Measurements from ENCODE around the gene PTPRD.

The PTPRD gene

DNA sequence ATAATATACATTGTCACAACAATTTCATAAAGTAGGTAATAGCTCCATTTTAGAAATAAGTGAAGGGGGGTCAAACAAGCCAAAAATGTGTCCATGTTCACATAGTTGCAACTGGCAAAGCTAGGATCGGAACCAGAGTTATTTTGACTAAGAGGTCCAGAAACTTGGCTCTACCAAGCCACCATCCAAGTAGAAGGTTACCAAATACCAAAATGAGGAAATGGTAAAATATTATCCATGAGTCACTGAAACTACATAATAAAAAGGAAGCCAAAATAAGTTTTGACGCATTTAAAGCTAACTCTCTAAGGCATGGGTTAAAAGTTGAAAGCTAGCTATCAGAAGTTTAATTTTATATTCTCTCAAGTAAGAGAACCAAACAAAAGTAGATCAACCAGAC is 1926.3 kb downstream of the PTPRD start:
- DNase-seq (ENCODE audit: insufficient read length, low spot score) (no peak), FAIRE-seq (no peak)
- TF ChIP-seq, protein P1, sequence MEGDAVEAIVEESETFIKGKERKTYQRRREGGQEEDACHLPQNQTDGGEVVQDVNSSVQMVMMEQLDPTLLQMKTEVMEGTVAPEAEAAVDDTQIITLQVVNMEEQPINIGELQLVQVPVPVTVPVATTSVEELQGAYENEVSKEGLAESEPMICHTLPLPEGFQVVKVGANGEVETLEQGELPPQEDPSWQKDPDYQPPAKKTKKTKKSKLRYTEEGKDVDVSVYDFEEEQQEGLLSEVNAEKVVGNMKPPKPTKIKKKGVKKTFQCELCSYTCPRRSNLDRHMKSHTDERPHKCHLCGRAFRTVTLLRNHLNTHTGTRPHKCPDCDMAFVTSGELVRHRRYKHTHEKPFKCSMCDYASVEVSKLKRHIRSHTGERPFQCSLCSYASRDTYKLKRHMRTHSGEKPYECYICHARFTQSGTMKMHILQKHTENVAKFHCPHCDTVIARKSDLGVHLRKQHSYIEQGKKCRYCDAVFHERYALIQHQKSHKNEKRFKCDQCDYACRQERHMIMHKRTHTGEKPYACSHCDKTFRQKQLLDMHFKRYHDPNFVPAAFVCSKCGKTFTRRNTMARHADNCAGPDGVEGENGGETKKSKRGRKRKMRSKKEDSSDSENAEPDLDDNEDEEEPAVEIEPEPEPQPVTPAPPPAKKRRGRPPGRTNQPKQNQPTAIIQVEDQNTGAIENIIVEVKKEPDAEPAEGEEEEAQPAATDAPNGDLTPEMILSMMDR (IDR thresholded peaks at IDR 0.05; ENCODE audit: insufficient read depth, missing control alignments): no peak

DNA sequence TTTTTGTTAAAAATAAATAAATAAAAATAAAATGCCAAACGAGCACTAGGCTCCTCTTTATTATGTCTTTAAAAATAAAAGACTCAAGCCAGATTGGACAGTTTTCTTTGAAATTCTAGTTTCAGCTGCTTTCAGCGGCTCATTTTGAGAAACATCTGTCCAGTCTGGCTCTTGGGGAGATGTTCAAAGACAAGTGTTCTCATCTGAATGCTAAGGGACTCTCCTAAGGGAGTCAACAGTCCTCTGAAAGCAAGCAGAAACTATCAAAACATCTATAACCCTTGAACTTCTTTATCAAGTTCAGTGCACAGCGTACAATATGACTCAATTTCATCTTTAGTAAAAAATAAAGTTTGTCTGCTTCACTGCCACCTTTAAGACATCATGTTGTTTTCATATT is 1927.0 kb downstream of the PTPRD start:
- DNase-seq (ENCODE audit: insufficient read length, low spot score): no peak
- FAIRE-seq: no peak
- TF ChIP-seq, protein P1 (IDR thresholded peaks at IDR 0.05; ENCODE audit: insufficient read depth, missing control alignments): no peak

GRCh38 chr9:8684978-8685708 is 1927.7 kb downstream of the PTPRD start:
- FAIRE-seq (no peak), DNase-seq (ENCODE audit: insufficient read length, low spot score) (no peak)
- TF ChIP-seq, protein P1 (IDR thresholded peaks at IDR 0.05; ENCODE audit: insufficient read depth, missing control alignments): no peak

DNA sequence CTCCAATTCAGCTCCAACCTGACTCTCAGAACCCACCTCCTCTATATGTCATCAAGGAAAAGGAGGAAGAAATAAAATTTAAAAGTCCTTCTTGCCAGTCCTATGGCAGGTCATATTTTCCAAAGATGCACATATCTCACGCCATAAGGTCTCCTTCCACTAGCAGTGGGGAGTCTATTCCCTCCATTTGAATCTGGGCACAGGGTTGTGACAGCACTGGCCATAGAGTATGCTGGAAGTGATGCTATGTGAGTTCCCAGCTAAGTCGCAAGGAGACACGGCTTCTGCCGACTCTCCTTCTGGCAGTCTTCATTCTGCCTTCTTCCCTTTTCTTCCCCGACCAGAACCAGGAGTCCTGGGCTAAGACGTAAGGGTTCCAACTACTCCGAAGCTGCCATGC is 1929.3 kb downstream of the PTPRD start:
- DNase-seq (ENCODE audit: insufficient read length, low spot score) (no peak), FAIRE-seq (no peak)
- TF ChIP-seq, protein P1 (IDR thresholded peaks at IDR 0.05; ENCODE audit: insufficient read depth, missing control alignments): no peak

DNA sequence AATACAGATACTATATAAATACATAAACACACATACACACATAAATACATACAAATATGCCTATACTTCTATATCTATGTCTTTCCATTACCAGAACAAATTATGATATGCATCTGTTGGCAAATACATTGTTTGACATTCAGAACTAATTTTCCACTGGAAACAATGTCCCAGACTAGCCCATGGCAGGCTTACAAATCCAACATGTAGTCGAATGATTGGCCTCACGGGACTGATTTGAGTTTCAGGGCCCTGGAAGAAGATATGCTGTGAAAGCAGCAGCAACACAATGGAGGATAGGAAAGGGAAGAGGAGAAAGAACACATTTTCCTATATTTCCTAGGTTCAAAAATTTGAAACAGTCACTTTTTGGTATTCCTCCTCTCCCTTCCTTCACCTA is 1932.1 kb downstream of the PTPRD start:
- no peak for DNase-seq (ENCODE audit: insufficient read length, low spot score)
- no peak for FAIRE-seq
- TF ChIP-seq, protein P1 (IDR thresholded peaks at IDR 0.05; ENCODE audit: insufficient read depth, missing control alignments): no peak

GRCh38 chr9:8680157-8680556 is 1932.6 kb downstream of the PTPRD start:
- DNase-seq (ENCODE audit: insufficient read length, low spot score) (no peak), FAIRE-seq (no peak)
- TF ChIP-seq, protein P1 (IDR thresholded peaks at IDR 0.05; ENCODE audit: insufficient read depth, missing control alignments): no peak

GRCh38 chr9:8679371-8679822 is 1933.4 kb downstream of the PTPRD start:
- DNase-seq (ENCODE audit: insufficient read length, low spot score) (no peak), FAIRE-seq (no peak)
- TF ChIP-seq, protein P1 (IDR thresholded peaks at IDR 0.05; ENCODE audit: insufficient read depth, missing control alignments): no peak
